GM21360 (cell line): Measurements from ENCODE around the gene COX19.
"Not testable (repeated sequence)": the region's sequence is repeated elsewhere in the genome, so short reads cannot be mapped to it uniquely, and the experiment has no call there.

Experiments used
- ATAC-seq: cut with Tn5 transposase; IDR thresholded peaks from one replicate; pipeline ENCODE4 v1.9.1; 2021; ENCODE audit warnings: mild to moderate bottlenecking, moderate library complexity; ENCODE audit not compliant: unreplicated experiment

The COX19 gene

GRCh38 chr7:963236-964078 is 11.9 kb downstream of the COX19 start:
- ATAC-seq: no peak

GRCh38 chr7:962401-963081 is 12.8 kb downstream of the COX19 start:
- ATAC-seq: no peak

- no peak for ATAC-seq
These were observed 13.6 kb downstream of the COX19 start for GRCh38 chr7:961546-962400.

GRCh38 chr7:960972-961371 is 14.4 kb downstream of the COX19 start:
- not testable (repeated sequence) for ATAC-seq

- ATAC-seq: no peak
These were observed 15.0 kb downstream of the COX19 start for GRCh38 chr7:960269-960871.

- not testable (repeated sequence) for ATAC-seq
These were observed 15.6 kb downstream of the COX19 start for GRCh38 chr7:959740-960139.

GRCh38 chr7:959271-959670 is 16.1 kb downstream of the COX19 start:
- no peak for ATAC-seq

- ATAC-seq: no peak
These were observed 16.8 kb downstream of the COX19 start for GRCh38 chr7:958221-959200.

GRCh38 chr7:957418-958220 is 17.7 kb downstream of the COX19 start:
- no peak for ATAC-seq

GRCh38 chr7:956031-956430 is 19.3 kb downstream of the COX19 start:
- no peak for ATAC-seq

GRCh38 chr7:954330-955238 is 20.8 kb downstream of the COX19 start, which contains the start of gene ADAP1:
ADAP1 (minus strand) TSS chr7:954680; CDS start chr7:954477, 203 bp downstream.
- peak; percentile 41 for ATAC-seq

GRCh38 chr7:953547-954327 is 21.6 kb downstream of the COX19 start:
- peak; percentile 12 for ATAC-seq

GRCh38 chr7:952548-953441 is 22.6 kb downstream of the COX19 start:
- no peak for ATAC-seq

- no peak for ATAC-seq
These were observed 23.3 kb downstream of the COX19 start for GRCh38 chr7:951881-952547.
